Ovary (tissue), 9 donors: Measurements from ENCODE around the gene ABCA4. TPM values are rescaled to one million over a fixed set of nuclear protein-coding genes. Genes with fewer than 3 reads are reported as not detected.

Experiments
- DNase-seq, 5 donors: peaks; one replicate each; pipeline ENCODE4 v3.0.0-alpha.2; 2019 to 2020
- H3K27ac ChIP-seq, 2 donors: fragments of 200-600 bp; one replicate each; pipeline versions ENCODE4 v1.5.1 to v1.8.0; 2019 to 2022
- H3K27me3 ChIP-seq: fragments of 200-600 bp; one replicate; pipeline ENCODE4 v1.8.0; 2022
- H3K36me3 ChIP-seq: fragments of 200-600 bp; sonication (generic); one replicate; pipeline ENCODE4 v1.5.1; 2019
- H3K4me1 ChIP-seq: one replicate; pipeline ENCODE4 v1.8.1; 2013; ENCODE audit warnings: mild to moderate bottlenecking, moderate library complexity; ENCODE audit not compliant: insufficient read depth
- H3K4me3 ChIP-seq: fragments of 200-600 bp; sonication (generic); one replicate; pipeline ENCODE4 v1.5.1; 2017
- H3K9me3 ChIP-seq, 2 donors: fragments of 200-600 bp in 1 of 2; sonication (generic) in 1 of 2; one replicate each; pipeline versions ENCODE4 v1.5.1 to v1.8.1; 2013 to 2019; ENCODE audit warnings: mild to moderate bottlenecking in 1 of 2, moderate library complexity in 1 of 2
- EP300 ChIP-seq: sonication (generic); formaldehyde crosslinking; IDR thresholded peaks from one replicate; pipeline ENCODE4 v1.6.1; 2017; ENCODE audit warnings: antibody characterized with exemption
- POLR2A ChIP-seq: fragments of 450-650 bp; IDR thresholded peaks from one replicate; pipeline ENCODE4 v1.6.1; 2017; ENCODE audit warnings: antibody characterized with exemption, mild to moderate bottlenecking, moderate library complexity
- WGBS, 3 donors: extraction: QIAGEN DNeasy Blood & Tissue Kit in 1 of 3; methylation state at CpG; one replicate each; pipeline versions ENCODE4 v1.1.5 to v1.1.7; 2013 to 2017; 5-methylcytosine and 5-hydroxymethylcytosine counted together
- intact Hi-C, 4 donors: fragments of 100-400 bp; cut with DNase I; formaldehyde crosslinking; loops; one replicate each; pipeline versions ENCODE4 v1.11.0 to v1.15.1; 2022 to 2023
- polyA plus RNA-seq, 2 donors: library from polyadenylated mRNA; stranded (reverse); fragments of 200-250 nt in 1 of 2; fragments of 350-450 nt in 1 of 2; fragmentation: Illumina TruSeq in 1 of 2; extraction: RNeasy Lipid Tissue Mini Kit (QIAGEN cat#74804) in 1 of 2; gene quantifications; one replicate each; pipeline ENCODE4 v1.2.3, GENCODE V29; 2013 to 2014
- total RNA-seq, 7 donors: library from RNA; depleted of rRNA in 2 of 7; stranded (reverse); fragments of >200 nt in 2 of 7; fragmentation: NEBNext Ultra II Directional in 3 of 7; extraction: Animal tissue kit (Norgen Biotek cat#: 25700) in 3 of 7; gene quantifications; one replicate each; pipeline versions ENCODE4 v1.1.0 to v1.2.4, GENCODE V29; 2016 to 2023
- TF ChIP-seq, protein P1 (sequence below), 3 donors: fragments of 450-650 bp in 2 of 3; fragments of 200-600 bp in 1 of 3; IDR thresholded peaks; one replicate each; pipeline versions ENCODE4 v1.5.1 to v1.8.0; 2016 to 2022; ENCODE audit warnings: antibody characterized with exemption in 3 of 3, mild to moderate bottlenecking in 1 of 3
- donor health status: DM: no; HTN: no; CAD: no; lungs with moderate emphysema.
- donor health status: DM: no; HTN: no; CAD: no.
- donor health status: Bipolar disorder and iron deficiency.
- donor health status: DM: yes; HTN: yes; CAD: no.
- donor health status: DM: no; HTN: no; CAD: no.
- donor health status: DM: yes; HTN: yes; CAD: no.

Gene ABCA4
- total and polyA plus RNA-seq, 9 donors: 0.12 to 3.1 (median 0.35) TPM

DNA sequence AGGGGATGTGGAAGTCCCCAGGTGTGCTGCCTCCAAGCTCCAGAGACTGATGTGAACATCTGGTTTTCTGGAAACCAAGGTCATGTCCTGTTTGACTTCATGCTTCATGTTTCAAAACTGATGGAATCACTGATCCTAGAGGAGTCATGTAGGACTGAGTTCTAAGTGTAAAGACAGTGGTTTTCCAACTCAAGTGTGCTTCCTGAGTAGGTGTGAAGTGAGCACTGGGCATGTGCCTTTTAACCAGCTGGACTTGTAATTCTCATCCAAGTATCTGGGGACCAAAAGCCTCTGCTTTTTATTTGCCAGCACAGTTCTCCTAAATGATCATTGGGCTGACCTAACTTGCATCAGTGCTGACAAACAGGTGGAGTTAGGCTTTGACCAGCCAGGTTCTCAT, 36.9 kb downstream of the ABCA4 start:
- no peaks in the 10 kb centered on the region for H3K4me1 ChIP-seq
- no peak overlapping the region for H3K27ac ChIP-seq
- TF ChIP-seq EP300 (no peak), POLR2A (no peak)
- TF ChIP-seq, protein P1, sequence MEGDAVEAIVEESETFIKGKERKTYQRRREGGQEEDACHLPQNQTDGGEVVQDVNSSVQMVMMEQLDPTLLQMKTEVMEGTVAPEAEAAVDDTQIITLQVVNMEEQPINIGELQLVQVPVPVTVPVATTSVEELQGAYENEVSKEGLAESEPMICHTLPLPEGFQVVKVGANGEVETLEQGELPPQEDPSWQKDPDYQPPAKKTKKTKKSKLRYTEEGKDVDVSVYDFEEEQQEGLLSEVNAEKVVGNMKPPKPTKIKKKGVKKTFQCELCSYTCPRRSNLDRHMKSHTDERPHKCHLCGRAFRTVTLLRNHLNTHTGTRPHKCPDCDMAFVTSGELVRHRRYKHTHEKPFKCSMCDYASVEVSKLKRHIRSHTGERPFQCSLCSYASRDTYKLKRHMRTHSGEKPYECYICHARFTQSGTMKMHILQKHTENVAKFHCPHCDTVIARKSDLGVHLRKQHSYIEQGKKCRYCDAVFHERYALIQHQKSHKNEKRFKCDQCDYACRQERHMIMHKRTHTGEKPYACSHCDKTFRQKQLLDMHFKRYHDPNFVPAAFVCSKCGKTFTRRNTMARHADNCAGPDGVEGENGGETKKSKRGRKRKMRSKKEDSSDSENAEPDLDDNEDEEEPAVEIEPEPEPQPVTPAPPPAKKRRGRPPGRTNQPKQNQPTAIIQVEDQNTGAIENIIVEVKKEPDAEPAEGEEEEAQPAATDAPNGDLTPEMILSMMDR (IDR thresholded peaks at IDR 0.05): no peak
- no peaks in the 10 kb centered on the region for H3K27me3 ChIP-seq
- intact Hi-C loops: no loop called here
- no peak overlapping the region for H3K4me3 ChIP-seq
- no peak for DNase-seq
- no peaks in the 10 kb centered on the region for H3K9me3 ChIP-seq
- no peaks in the 10 kb centered on the region for H3K36me3 ChIP-seq

DNA sequence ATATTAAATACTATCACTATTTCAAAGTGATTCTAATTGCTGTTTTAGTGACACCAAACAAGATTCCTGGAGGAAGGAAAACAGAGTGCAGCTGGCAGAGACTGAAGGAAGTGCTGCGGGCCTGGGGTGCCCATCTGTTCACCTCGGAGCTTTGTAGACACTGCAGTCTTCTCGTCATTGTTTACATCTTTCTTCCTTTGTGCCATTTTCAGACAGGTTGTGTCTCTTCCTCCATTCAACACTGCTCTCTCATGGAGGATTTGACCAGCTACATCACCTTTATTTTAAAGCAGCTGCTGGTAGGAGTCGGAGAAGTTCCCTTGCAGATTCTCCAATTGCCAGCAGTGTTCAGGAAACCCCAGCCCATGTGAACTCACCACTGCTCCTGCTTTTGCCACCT, 37.3 kb downstream of the ABCA4 start:
- H3K27ac ChIP-seq: no peak overlapping the region
- no peaks in the 10 kb centered on the region for H3K36me3 ChIP-seq
- peaks cover 1% of the 10 kb centered on the region for H3K4me1 ChIP-seq
- no peak for TF ChIP-seq EP300
- TF ChIP-seq, protein P1 (IDR thresholded peaks at IDR 0.05): no peak
- TF ChIP-seq POLR2A: no peak
- H3K4me3 ChIP-seq: no peak overlapping the region
- intact Hi-C loops: no loop called here
- WGBS, 3 donors: 36 to 47% (median 47%) methylated on average over 4 of the region's 4 CpGs
- no peak for DNase-seq
- H3K27me3 ChIP-seq: no peaks in the 10 kb centered on the region
- H3K9me3 ChIP-seq: no peaks in the 10 kb centered on the region

DNA sequence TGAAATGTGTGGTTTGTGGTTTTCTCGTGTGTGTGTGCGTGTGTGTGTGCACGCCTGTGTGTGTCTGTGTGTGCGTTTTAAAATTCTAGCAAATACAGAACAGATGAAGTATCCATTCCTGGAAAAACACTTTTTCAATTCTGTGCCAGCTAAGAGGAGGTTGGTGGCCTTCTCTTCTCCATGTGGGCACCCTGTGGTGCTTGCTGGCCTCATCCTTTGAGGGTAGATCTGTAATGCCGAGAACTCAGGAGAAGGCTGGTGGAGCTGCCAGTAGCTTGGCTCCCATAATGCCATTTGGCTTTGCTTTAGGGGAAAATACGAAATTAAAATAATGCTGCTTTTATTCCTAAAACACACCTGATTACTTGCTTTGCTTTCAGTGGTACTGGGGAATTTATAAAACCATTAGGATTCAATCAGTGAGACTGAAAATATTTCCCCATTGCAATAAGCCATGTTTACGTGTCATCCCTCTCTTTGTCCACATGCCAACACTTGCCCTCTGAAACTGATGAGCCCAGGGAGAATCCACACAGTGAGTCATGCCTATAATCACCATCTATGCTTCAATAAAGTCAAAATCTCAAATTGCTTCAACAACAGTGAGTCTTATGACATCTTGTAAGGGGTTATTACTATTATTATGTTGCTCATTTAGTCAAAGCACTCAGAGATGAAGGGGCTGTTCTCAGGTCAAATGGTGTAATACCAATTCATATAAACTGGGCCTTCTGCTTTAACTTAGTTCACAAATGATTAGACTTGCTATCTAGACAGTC, 39.2 kb downstream of the ABCA4 start:
- intact Hi-C loops: no loop called here
- Histone ChIP-seq H3K36me3 (no peaks in the 10 kb centered on the region), H3K27ac (no peak overlapping the region), H3K9me3 (no peaks in the 10 kb centered on the region), H3K4me1 (peaks cover 1% of the 10 kb centered on the region), H3K27me3 (no peaks in the 10 kb centered on the region), H3K4me3 (no peak overlapping the region)
- no peak for DNase-seq
- TF ChIP-seq POLR2A (no peak), EP300 (no peak)
- TF ChIP-seq, protein P1 (IDR thresholded peaks at IDR 0.05): no peak
- 87 to 92% (median 92%) methylated on average over 7 of the region's 7 CpGs for WGBS, 3 donors

DNA sequence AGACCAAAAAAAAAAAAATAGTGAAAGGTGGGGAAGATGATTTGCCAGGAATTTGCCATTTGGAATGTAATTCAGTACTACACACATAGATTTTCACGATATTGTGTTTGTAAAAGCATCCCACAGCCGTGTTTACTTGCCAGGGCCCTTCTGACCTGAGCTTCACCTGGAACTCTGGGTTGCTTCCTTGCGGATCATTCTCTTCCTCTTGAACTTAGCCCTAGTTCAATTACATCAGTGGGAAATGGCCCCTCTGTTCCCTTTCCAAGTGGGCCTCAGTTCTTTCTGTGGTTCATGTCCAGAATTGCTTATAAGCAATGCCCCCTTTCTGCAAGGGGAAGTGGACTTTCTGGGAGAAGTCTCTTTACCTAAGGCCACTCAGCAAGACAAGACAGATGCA, 41.0 kb downstream of the ABCA4 start:
- Histone ChIP-seq H3K27me3 (no peaks in the 10 kb centered on the region), H3K9me3 (no peaks in the 10 kb centered on the region), H3K4me1 (peaks cover 1% of the 10 kb centered on the region), H3K4me3 (no peak overlapping the region), H3K36me3 (no peaks in the 10 kb centered on the region), H3K27ac (no peak overlapping the region)
- no peak for DNase-seq
- no peak for TF ChIP-seq POLR2A
- TF ChIP-seq, protein P1 (IDR thresholded peaks at IDR 0.05): no peak
- TF ChIP-seq EP300: no peak
- intact Hi-C loops: no loop called here
- 91 to 95% (median 92%) methylated on average over 3 of the region's 3 CpGs for WGBS, 3 donors
